Measurements from ENCODE around the gene TMA7B.

TMA7B gene

GRCh38 chr22:40000171-40000570 is 40.0 kb downstream of the TMA7B start:
- TF ChIP-seq ZFX (IDR thresholded peaks at IDR 0.05), result no peak
- TF ChIP-seq, protein P1, sequence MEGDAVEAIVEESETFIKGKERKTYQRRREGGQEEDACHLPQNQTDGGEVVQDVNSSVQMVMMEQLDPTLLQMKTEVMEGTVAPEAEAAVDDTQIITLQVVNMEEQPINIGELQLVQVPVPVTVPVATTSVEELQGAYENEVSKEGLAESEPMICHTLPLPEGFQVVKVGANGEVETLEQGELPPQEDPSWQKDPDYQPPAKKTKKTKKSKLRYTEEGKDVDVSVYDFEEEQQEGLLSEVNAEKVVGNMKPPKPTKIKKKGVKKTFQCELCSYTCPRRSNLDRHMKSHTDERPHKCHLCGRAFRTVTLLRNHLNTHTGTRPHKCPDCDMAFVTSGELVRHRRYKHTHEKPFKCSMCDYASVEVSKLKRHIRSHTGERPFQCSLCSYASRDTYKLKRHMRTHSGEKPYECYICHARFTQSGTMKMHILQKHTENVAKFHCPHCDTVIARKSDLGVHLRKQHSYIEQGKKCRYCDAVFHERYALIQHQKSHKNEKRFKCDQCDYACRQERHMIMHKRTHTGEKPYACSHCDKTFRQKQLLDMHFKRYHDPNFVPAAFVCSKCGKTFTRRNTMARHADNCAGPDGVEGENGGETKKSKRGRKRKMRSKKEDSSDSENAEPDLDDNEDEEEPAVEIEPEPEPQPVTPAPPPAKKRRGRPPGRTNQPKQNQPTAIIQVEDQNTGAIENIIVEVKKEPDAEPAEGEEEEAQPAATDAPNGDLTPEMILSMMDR (conservative IDR thresholded peaks at IDR 0.05), result no peak
- no peak overlapping the region for H3K27ac ChIP-seq

- TF ChIP-seq, protein P1 (conservative IDR thresholded peaks at IDR 0.05), result no peak
- no peak for TF ChIP-seq ZFX (IDR thresholded peaks at IDR 0.05)
- H3K27ac ChIP-seq, result no peak overlapping the region
Measured at GRCh38 chr22:40001106-40001505, 40.9 kb downstream of the TMA7B start.

DNA sequence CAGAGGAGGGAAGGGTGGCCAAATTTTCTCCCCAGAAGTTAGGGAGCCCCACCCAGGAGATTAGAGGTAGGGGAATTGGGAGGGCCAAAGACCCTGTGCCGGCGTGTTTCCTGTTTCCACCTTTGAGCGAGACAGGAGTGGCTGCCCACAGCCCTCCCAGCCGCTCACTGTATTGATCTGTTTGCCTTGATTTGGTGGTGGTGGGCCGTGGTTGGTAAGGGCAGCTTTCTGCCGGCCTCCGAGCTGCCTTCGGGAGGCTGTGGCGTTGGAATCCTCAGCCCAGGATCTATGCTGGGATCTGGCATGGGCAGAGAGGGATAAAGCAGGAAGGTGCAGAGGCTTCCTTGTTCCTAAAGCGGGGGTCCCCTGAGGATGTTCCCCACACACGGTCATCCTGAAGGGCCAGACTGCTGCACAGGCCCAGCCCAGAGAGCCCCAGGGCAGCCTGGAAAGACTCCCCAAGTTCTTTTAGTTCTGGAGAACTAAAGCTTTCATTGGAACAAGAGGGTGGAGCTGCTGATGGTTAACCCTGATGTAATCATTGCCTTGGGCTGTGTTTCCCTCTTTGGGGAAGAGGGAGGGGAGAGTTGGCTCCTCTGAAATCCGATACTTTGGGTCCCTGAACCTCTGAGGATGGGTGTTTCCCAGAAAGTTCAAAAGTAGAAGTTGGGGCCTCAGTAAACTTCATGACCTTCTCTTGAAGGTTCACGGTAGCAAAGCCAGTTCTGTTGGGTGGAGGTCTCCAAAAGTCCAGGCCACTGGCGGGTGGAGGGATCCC is 41.8 kb downstream of the TMA7B start:
- TF ChIP-seq, protein P1 (conservative IDR thresholded peaks at IDR 0.05), result no peak
- TF ChIP-seq ZFX (IDR thresholded peaks at IDR 0.05), result no peak
- no peak overlapping the region for H3K27ac ChIP-seq

GRCh38 chr22:40002935-40003715 is 42.9 kb downstream of the TMA7B start:
- no peak overlapping the region for H3K27ac ChIP-seq
- no peak for TF ChIP-seq ZFX (IDR thresholded peaks at IDR 0.05)
- TF ChIP-seq, protein P1 (conservative IDR thresholded peaks at IDR 0.05), result no peak

DNA sequence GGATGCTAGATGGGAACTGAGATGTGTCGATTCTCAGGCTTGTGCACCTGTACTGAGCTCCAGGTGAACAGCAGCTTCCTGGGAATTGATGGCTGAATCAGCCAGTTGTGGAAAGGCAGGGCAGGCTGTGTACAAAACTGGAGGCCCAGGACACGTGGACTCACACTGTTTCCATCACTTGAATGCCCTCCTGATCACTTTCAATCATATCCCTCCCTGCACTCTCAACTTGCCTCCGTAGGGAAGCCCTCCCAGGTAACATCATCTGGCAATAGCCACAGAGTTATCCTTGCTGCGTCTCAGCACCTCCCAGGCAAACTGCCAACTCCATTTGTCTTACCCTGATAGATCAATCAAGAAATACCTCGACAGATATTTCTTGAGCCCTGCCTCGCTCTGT is 44.6 kb downstream of the TMA7B start:
- TF ChIP-seq ZFX (IDR thresholded peaks at IDR 0.05), result no peak
- TF ChIP-seq, protein P1 (conservative IDR thresholded peaks at IDR 0.05), result no peak
- no peak overlapping the region for H3K27ac ChIP-seq

- H3K27ac ChIP-seq, result no peak overlapping the region
- TF ChIP-seq ZFX (IDR thresholded peaks at IDR 0.05), result no peak
- TF ChIP-seq, protein P1 (conservative IDR thresholded peaks at IDR 0.05), result no peak
Measured at GRCh38 chr22:40006641-40007040, 46.4 kb downstream of the TMA7B start.
